ENCODE results near the gene BET1L.
"Not testable (repeated sequence)": the region's sequence is repeated elsewhere in the genome, so short reads cannot be mapped to it uniquely, and the experiment has no call there.

Gene BET1L

GRCh38 chr11:225734-226453, 18.7 kb upstream of the BET1L start:
- DNase-seq, result no peak

GRCh38 chr11:224424-224823, 17.2 kb upstream of the BET1L start:
- no peak for DNase-seq

- DNase-seq, result no peak
Observed at GRCh38 chr11:223884-224283, 16.7 kb upstream of the BET1L start.

- DNase-seq, result no peak
Observed at GRCh38 chr11:223026-223789, 16.0 kb upstream of the BET1L start.

GRCh38 chr11:221998-222789, 15.0 kb upstream of the BET1L start:
- no peak for DNase-seq

GRCh38 chr11:221539-221938, 14.3 kb upstream of the BET1L start:
- no peak for DNase-seq

- not testable (repeated sequence) for DNase-seq
Observed at GRCh38 chr11:220641-221215, 13.5 kb upstream of the BET1L start.

GRCh38 chr11:218815-219593, 11.8 kb upstream of the BET1L start:
- DNase-seq, result no peak

GRCh38 chr11:217704-218103, 10.5 kb upstream of the BET1L start:
- DNase-seq, result no peak

GRCh38 chr11:216081-216974, 9.1 kb upstream of the BET1L start:
- DNase-seq, result no peak

GRCh38 chr11:215581-216037, 8.4 kb upstream of the BET1L start:
- DNase-seq, result no peak

GRCh38 chr11:214083-214482, 6.9 kb upstream of the BET1L start:
- no peak for DNase-seq

- DNase-seq, result no peak
Observed at GRCh38 chr11:213111-213510, 5.9 kb upstream of the BET1L start.

- no peak for DNase-seq
Observed at GRCh38 chr11:212150-213100, 5.2 kb upstream of the BET1L start.

- DNase-seq, result no peak
Observed at GRCh38 chr11:211741-212140, 4.5 kb upstream of the BET1L start.

- DNase-seq, result no peak
Observed at GRCh38 chr11:211295-211694, 4.1 kb upstream of the BET1L start.

- no peak for DNase-seq
Observed at GRCh38 chr11:210803-211180, 3.6 kb upstream of the BET1L start.

- DNase-seq, result no peak
Observed at GRCh38 chr11:210122-210802, 3.1 kb upstream of the BET1L start.

All from activated naive CD4-positive, alpha-beta T cell (primary cell).